Neural progenitor cell (in vitro differentiated cells): ENCODE measurements around the gene TSACC. TPM values are rescaled to one million over a fixed set of nuclear protein-coding genes. Genes with fewer than 3 reads are reported as not detected.
A peak's percentile ranks its signal among the peaks of the same experiment; 100 is the strongest.

Source experiments
- DNase-seq: peaks from one replicate; pipeline ENCODE4 v3.0.0-alpha.2; 2016; ENCODE audit warnings: low spot score
- H2AFZ ChIP-seq: fragments of 200-600 bp; sonication (generic); replicated peaks from 2 replicates; pipeline ENCODE4 v1.6.1; 2016; ENCODE audit warnings: antibody characterized with exemption
- H3F3A ChIP-seq: fragments of 200-600 bp; sonication (generic); 2 replicates; pipeline ENCODE4 v1.6.1; 2016; ENCODE audit warnings: antibody characterized with exemption, low read depth
- H3K27ac ChIP-seq: fragments of 200-600 bp; sonication (generic); 2 replicates; pipeline ENCODE4 v1.5.1; 2016; ENCODE audit warnings: mild to moderate bottlenecking
- H3K27me3 ChIP-seq: fragments of 200-600 bp; sonication (generic); 2 replicates; pipeline ENCODE4 v1.6.1; 2016; ENCODE audit warnings: mild to moderate bottlenecking, moderate library complexity
- H3K36me3 ChIP-seq: fragments of 200-600 bp; sonication (generic); 2 replicates; pipeline ENCODE4 v1.5.1; 2016
- H3K4me1 ChIP-seq: fragments of 200-600 bp; sonication (generic); 2 replicates; pipeline ENCODE4 v1.6.1; 2016; ENCODE audit warnings: mixed run types
- H3K4me2 ChIP-seq: fragments of 200-600 bp; sonication (generic); 2 replicates; pipeline ENCODE4 v1.6.1; 2016
- H3K4me3 ChIP-seq: fragments of 200-600 bp; sonication (generic); 2 replicates; pipeline ENCODE4 v1.5.1; 2016
- H3K79me2 ChIP-seq: fragments of 200-600 bp; sonication (generic); 2 replicates; pipeline ENCODE4 v1.6.1; 2016; ENCODE audit warnings: low read depth
- H3K9ac ChIP-seq: fragments of 200-600 bp; sonication (generic); 2 replicates; pipeline ENCODE4 v1.6.1; 2016
- H3K9me3 ChIP-seq: fragments of 200-600 bp; sonication (generic); 2 replicates; pipeline ENCODE4 v1.5.1; 2016; ENCODE audit warnings: low read depth
- H4K20me1 ChIP-seq: fragments of 200-600 bp; sonication (generic); 2 replicates; pipeline ENCODE4 v1.6.1; 2016; ENCODE audit warnings: low read depth
- H3K27ac Mint-ChIP-seq: 3 replicates; pipeline ENCODE4 v1.8.0; 2021; ENCODE audit warnings: mixed read lengths
- H3K27me3 Mint-ChIP-seq: 2 replicates; pipeline ENCODE4 v1.8.0; 2022; ENCODE audit warnings: low read depth, mild to moderate bottlenecking, inconsistent platforms, moderate library complexity, mixed read lengths; ENCODE audit not compliant: insufficient read depth
- H3K36me3 Mint-ChIP-seq: 3 replicates; pipeline ENCODE4 v1.8.0; 2021; ENCODE audit warnings: mixed read lengths
- H3K4me1 Mint-ChIP-seq: 3 replicates; pipeline ENCODE4 v1.8.0; 2021; ENCODE audit warnings: mixed read lengths
- H3K4me3 Mint-ChIP-seq: 3 replicates; pipeline ENCODE4 v1.8.0; 2021; ENCODE audit warnings: mild to moderate bottlenecking, moderate library complexity, mixed read lengths
- H3K9me3 Mint-ChIP-seq: 3 replicates; pipeline ENCODE4 v1.8.0; 2020; ENCODE audit warnings: mixed read lengths
- CTCF ChIP-seq: fragments of 200-600 bp; sonication (generic); IDR thresholded peaks from 2 replicates; pipeline ENCODE4 v1.5.1; 2017; ENCODE audit warnings: antibody characterized with exemption, mild to moderate bottlenecking
- EZH2 ChIP-seq: fragments of 200-600 bp; sonication (generic); IDR thresholded peaks from 2 replicates; pipeline ENCODE4 v1.6.1; 2017; ENCODE audit warnings: antibody characterized with exemption, mild to moderate bottlenecking, moderate library complexity
- EZH2phosphoT487 ChIP-seq: fragments of 200-600 bp; sonication (generic); IDR thresholded peaks from 2 replicates; pipeline ENCODE4 v1.6.1; 2017; ENCODE audit warnings: antibody characterized with exemption
- total RNA-seq: library from RNA; depleted of rRNA; stranded (reverse); fragments of >200 nt; gene quantifications from 2 replicates; pipeline ENCODE4 v1.2.3, GENCODE V29; 2015; ENCODE audit warnings: low replicate concordance

TSACC gene
- total RNA-seq, 1 donor from 2014 or later = not detected

GRCh38 chr1:156387870-156388173 lies 49.5 kb downstream of the TSACC start:
- no peak for DNase-seq
- peaks cover 48% of the 10 kb centered on the region for H3K4me1 ChIP-seq
- no peak overlapping the region for H2AFZ ChIP-seq
- Mint-ChIP-seq H3K27me3 (peaks cover 52% of the 10 kb centered on the region), H3K36me3 (no peaks in the 10 kb centered on the region), H3K4me1 (peaks cover 31% of the 10 kb centered on the region), H3K27ac (no peak overlapping the region), H3K4me3 (peak overlapping the region; percentile 10), H3K9me3 (no peaks in the 10 kb centered on the region)
- H3K27me3 ChIP-seq = peaks cover 99% of the 10 kb centered on the region
- H3K9me3 ChIP-seq = no peaks in the 10 kb centered on the region
- H3K4me3 ChIP-seq = peak overlapping the region; percentile 38
- TF ChIP-seq EZH2phosphoT487 (no peak), EZH2 (no peak), CTCF (no peak)
- H3K79me2 ChIP-seq = no peaks in the 10 kb centered on the region
- H3K4me2 ChIP-seq = peak overlapping the region; percentile 78
- H3F3A ChIP-seq = peaks cover 31% of the 10 kb centered on the region
- H3K27ac ChIP-seq = no peak overlapping the region
- no peak overlapping the region for H3K9ac ChIP-seq
- H4K20me1 ChIP-seq = peaks cover 39% of the 10 kb centered on the region
- H3K36me3 ChIP-seq = no peaks in the 10 kb centered on the region

GRCh38 chr1:156388174-156389137 lies 50.1 kb downstream of the TSACC start:
- H3K4me3 Mint-ChIP-seq = peak overlapping the region; percentile 58
- Histone ChIP-seq H4K20me1 (peaks cover 46% of the 10 kb centered on the region), H3K4me1 (peaks cover 54% of the 10 kb centered on the region), H3F3A (peaks cover 38% of the 10 kb centered on the region), H3K36me3 (no peaks in the 10 kb centered on the region), H2AFZ (no peak overlapping the region), H3K4me2 (peak overlapping the region; percentile 78), H3K4me3 (peak overlapping the region; percentile 38), H3K27me3 (peaks cover 98% of the 10 kb centered on the region), H3K27ac (no peak overlapping the region), H3K9ac (no peak overlapping the region), H3K9me3 (no peaks in the 10 kb centered on the region), H3K79me2 (no peaks in the 10 kb centered on the region)
- no peaks in the 10 kb centered on the region for H3K36me3 Mint-ChIP-seq
- H3K27me3 Mint-ChIP-seq = peaks cover 54% of the 10 kb centered on the region
- peak; percentile 90 for DNase-seq
- TF ChIP-seq EZH2 (peak; percentile 26), CTCF (no peak), EZH2phosphoT487 (peak; percentile 69)
- no peaks in the 10 kb centered on the region for H3K9me3 Mint-ChIP-seq
- H3K4me1 Mint-ChIP-seq = peaks cover 35% of the 10 kb centered on the region
- no peak overlapping the region for H3K27ac Mint-ChIP-seq

- peaks cover 46% of the 10 kb centered on the region for H3F3A ChIP-seq
- H3K79me2 ChIP-seq = no peaks in the 10 kb centered on the region
- no peak for DNase-seq
- H4K20me1 ChIP-seq = peaks cover 47% of the 10 kb centered on the region
- H3K4me3 Mint-ChIP-seq = no peak overlapping the region
- H2AFZ ChIP-seq = no peak overlapping the region
- no peaks in the 10 kb centered on the region for H3K9me3 ChIP-seq
- H3K4me2 ChIP-seq = no peak overlapping the region
- no peak for TF ChIP-seq EZH2phosphoT487
- no peak for TF ChIP-seq CTCF
- TF ChIP-seq EZH2 = no peak
- no peak overlapping the region for H3K9ac ChIP-seq
- no peak overlapping the region for H3K4me3 ChIP-seq
- no peaks in the 10 kb centered on the region for H3K36me3 Mint-ChIP-seq
- H3K27ac ChIP-seq = no peak overlapping the region
- no peaks in the 10 kb centered on the region for H3K36me3 ChIP-seq
- peaks cover 90% of the 10 kb centered on the region for H3K27me3 ChIP-seq
- H3K27ac Mint-ChIP-seq = no peak overlapping the region
- peaks cover 63% of the 10 kb centered on the region for H3K4me1 ChIP-seq
- H3K9me3 Mint-ChIP-seq = no peaks in the 10 kb centered on the region
- H3K4me1 Mint-ChIP-seq = peaks cover 36% of the 10 kb centered on the region
- peaks cover 55% of the 10 kb centered on the region for H3K27me3 Mint-ChIP-seq
These were observed 51.0 kb downstream of the TSACC start for GRCh38 chr1:156389311-156389710.
